GM21515 (cell line): Measurements from ENCODE around the gene JAK1.
"Not testable (repeated sequence)": the region's sequence is repeated elsewhere in the genome, so short reads cannot be mapped to it uniquely, and the experiment has no call there.

ENCODE experiments used
- ATAC-seq: cut with Tn5 transposase; IDR thresholded peaks from one replicate; pipeline ENCODE4 v1.9.1; 2021; ENCODE audit not compliant: unreplicated experiment

The JAK1 gene

DNA sequence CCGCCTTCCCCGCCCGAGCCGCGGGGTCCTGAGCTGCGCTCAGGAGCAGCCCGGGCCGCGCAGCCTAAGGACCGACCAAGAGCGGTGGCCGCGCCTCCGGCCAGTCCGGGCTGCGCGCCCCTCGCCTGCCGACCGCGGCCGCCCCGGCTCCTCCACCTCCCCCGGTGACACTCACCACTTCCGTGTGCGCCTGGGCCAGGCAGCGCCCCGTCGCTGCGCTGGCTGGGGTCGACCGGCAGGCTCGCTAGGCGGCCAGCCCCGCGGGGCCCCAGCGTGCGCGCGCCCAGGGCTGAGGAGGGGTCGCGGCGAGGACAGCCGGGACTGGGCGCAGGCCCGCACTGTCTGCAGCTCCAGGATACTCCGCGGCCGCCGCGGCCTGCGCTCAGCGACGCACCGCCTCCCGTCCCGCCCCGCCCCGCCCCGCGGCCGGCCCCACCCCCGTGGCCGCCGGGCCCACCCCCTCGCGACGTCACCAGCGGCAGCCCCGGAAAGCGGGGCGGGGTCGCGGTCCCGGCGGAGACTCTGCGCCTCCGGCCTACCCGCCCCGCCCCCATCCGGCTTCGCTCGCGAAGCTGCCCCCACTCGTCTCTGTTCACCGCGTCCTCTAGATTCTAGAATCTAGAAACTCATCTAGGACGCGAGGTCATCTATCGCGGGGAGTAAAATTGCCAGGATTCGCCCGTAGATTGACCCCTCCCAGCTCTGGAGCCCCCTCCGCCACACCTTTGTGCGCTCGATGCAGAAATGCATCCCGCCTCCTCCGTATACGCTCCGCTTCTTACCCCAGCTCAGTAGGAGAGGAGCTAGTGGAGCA is at the start of gene JAK1:
JAK1 (minus strand) TSS at position 392 of the 814 bp plus-strand sequence. CDS start 80,285 bp downstream, outside the sequence.
- peak; percentile 78 for ATAC-seq

DNA sequence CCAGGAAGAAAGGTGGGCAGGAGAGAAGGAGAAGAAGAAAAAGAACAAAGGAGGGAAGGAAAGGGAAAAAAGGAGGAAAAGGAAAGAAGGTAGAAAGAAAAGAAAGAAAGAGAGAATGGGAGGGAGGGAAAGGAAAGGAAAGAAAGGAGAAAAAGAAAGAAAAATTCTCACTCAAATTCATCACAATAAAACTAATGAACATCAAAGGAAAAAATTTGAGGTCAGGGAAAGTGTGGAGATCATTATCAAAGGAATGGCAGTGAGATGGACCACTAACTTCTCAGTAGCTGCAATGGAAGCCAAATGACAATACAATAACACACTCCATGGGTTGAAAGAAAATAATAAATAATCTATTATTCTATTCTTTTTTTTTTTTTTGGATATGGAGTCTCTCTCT is 48.0 kb upstream of the JAK1 start:
- no peak for ATAC-seq

GRCh38 chr1:65011983-65012382 is 45.6 kb upstream of the JAK1 start:
- no peak for ATAC-seq

- ATAC-seq: no peak
Observed at GRCh38 chr1:65009724-65010420, 43.5 kb upstream of the JAK1 start.

DNA sequence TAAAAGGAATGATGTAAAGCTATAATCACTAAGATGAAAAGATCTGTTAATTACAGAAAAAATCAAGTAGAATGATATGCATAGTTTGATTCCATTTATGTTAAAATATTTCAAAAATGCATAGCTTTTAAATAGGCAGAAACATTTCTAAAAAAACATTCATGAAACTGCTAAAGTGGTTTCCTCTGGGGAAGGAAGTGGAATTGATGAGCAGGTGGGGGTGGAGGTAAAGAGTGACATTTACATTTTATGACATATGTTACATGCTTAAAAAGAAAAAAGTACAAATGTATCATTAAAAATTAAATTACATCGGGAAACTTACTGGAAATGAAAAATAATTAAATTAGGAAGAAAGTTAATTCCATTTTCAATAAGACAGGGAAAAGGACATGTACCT is 42.8 kb upstream of the JAK1 start:
- no peak for ATAC-seq

DNA sequence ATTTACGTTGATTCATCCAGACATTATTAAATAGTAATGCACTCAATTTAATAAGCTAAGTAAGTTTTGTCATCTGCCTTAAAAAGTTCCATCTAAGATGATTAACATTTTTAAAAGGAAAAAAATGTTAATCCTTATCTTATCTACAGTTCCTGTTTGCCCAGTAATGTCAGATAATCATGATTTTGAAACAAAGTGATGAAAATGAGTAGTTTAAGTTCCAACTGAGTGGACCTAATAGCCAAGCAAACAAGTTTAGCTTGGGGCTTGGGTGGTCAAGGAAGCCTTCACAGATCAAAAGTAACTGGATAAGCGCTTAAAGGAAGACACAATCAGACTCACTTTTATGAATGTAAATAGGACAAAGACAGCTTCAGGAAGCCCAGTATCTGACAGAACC is 40.5 kb upstream of the JAK1 start:
- no peak for ATAC-seq

DNA sequence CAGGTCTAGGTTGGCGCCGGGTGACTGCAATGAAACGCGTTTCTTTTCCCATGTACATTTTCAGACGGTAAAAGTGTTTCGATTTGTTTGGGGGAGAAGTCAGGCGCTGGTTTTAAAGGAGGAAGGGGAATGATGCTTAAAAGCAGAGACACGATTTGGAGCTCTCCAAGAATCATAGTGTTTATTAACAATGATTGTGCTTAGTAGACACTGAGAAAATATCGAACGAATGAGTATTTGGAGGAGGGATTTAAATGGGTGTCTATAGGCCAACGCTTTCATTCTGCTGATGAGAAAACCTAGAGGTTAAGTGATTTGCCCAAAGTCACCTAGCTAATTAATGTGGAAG is 36.9 kb upstream of the JAK1 start:
- ATAC-seq: no peak

DNA sequence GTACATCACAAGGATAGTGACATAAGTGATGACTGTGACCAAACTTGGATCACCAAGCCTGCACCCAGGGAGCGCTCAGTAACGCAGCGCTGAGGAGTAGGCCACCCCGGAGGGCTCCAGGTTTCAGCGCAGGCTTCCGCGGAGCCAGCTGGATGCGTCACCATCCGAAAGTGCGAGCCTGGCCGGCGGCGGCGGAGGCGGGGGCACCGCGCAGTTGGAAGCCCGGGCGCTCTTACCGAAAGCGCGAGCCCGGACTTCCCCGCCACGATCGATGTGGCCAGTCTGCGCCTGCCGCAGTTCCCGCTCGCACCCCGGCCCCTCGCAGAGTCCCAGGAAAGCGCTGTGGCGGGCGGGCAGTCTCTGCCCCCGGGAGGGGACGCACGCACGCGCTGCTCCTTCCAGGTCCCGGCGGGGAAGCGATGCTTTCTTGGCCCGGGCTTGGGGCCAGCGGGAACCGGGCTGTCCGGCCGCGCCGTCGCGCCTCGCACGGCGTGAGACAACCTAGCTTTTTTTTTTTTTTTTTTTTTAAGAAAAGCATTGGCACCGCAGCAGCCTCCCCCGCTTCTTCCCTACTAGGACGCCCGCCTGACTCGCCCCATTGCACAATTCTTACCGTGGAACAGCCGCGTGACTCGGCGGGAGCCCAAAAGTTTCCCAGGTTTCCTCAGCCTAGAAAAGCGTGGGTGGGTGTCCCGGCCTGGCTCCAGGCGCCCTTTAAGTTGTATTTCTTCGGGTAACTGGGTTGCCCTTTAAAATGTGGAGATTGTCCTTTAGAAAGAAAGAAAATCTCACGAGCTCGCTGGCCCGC is 36.4 kb upstream of the JAK1 start:
- ATAC-seq: peak; percentile 81

DNA sequence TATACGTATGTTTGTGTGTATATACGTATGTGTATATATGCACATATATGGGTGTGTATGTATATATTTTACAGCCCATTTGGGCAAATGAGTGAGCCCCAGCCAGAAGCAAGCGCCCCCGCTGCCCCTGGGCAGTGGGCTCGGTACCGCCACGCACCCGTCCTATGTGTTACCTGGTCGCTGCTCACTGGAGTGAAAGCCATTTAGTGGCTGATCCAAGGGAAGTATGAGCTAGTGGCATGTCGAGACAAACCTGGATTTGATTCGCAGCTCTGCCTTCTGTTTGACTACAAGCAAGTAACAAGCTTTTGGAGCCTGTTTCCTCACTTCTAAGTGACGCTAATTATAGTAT is 35.8 kb upstream of the JAK1 start:
- ATAC-seq: no peak

DNA sequence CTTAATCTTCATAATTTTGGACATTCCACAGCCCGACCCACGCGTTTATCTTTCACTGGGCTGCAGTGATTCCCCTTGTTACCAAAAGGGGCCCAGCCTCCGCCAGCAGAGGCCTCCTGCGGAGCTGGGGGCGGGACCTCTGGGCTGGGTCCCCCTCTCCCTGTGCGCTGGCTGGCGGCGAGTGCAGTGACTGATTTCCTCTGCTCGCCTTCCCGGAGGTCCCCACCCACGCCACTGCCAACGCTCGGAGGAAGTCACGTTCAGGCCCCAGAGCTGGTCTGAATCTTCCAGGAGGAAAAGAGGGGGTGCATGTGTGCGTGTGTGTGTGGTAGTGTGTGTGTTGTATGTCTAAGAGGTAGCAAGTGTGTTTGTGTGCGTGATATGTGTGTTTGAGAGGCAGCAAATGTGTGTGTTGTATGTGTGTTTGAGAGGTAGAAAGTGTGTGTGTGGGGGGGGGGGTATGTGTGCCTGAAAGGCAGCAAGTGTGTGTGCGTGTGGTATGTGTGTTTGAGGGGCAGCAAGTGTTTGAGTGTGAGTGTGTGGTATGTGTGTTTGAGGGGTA is 35.0 kb upstream of the JAK1 start:
- no peak for ATAC-seq

DNA sequence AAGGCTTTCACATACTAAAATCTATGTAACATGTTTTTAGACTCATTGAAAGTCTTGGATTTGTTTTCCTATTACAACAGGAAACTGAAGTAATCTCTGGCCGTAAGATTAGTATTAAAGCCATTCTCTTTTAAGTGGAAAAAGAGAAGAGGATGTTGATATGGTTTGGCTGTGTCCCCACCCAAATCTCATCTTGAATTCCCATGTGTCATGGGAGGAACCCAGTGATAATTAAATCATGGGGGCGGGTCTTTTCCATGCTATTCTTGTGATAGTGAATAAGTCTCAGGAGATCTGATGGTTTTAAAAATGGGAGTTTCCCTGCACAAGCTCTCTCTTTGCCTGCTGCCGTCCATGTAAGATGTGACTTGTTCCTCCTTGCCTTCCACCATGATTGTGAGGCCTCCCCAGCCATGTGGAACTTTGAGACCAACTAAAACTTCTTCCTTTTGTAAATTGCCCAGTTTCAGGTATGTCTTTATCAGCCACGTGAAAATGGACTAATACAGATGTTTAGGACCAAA is 32.1 kb upstream of the JAK1 start:
- not testable (repeated sequence) for ATAC-seq

DNA sequence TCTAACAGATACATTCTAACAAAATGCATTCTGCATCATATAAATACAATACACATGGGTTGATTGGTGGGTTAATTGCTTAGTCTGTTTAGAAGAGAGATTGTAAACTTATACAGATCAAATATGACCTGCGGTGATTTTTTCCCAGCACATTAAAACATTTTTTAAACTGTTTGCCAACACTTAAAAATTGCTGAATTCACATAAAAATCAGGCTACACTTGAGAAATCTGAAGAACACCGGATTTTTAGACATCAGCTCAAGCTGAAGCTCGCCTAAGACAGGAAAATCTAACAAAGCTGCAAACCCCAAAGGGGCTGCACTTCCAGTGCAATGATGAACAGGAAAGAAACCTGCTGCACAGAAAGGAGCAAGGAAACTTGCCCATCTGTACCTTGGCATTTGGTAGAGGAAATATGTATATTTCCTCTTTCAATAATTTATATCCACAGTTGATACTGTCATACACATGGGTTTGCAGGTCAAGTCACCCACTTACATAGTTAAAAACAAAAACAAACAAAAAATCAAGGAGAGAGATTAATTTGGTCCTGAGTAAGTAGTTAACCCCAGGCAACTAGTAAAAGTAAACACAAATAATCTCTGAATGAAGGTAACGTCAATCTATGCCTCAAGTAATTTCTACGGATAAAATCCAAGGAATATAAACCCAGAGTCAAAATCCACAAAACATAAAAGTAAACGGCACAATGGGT is 30.4 kb upstream of the JAK1 start:
- no peak for ATAC-seq

DNA sequence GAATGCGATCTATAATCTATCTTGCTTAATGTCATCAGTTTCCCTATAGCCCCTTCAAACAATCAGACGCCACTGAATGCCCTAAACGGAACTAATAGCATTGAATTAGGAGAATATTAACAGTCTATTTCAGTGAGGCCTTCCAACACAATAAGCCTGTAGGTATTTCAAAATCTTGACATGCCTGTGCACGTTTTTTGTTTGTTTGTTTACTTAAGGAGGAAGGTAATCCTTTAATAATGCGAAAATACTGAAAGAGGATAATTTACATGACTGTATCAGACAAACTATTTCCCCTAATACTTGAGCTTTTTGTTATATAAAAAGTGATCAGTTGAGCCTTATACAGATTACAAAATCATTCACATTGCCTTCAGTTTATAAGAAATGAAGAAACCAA is 29.0 kb upstream of the JAK1 start:
- ATAC-seq: no peak

- peak; percentile 90 for ATAC-seq
Observed at GRCh38 chr1:64986903-64987871, 20.8 kb upstream of the JAK1 start.

- ATAC-seq: no peak
Observed at GRCh38 chr1:64984737-64985136, 18.4 kb upstream of the JAK1 start.

DNA sequence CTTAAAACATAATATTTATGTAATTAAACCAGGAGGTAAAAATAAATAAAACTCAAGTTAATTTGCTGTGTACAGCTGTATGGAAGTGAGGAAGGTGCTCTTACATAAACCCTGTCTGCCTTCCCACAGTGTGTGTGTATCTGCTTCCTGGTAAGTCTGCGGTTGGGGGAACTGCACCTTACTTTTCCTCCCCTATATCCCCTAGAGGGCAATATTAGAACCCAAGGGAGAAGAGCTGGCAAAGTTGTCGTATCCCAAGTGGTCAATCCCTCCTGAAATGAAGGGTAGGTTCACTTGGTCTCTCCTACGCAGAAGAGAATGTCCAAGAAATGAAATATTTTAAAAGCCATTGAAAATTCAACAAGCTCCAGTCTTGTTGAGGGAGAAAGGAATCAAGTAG is 17.8 kb upstream of the JAK1 start:
- ATAC-seq: no peak

DNA sequence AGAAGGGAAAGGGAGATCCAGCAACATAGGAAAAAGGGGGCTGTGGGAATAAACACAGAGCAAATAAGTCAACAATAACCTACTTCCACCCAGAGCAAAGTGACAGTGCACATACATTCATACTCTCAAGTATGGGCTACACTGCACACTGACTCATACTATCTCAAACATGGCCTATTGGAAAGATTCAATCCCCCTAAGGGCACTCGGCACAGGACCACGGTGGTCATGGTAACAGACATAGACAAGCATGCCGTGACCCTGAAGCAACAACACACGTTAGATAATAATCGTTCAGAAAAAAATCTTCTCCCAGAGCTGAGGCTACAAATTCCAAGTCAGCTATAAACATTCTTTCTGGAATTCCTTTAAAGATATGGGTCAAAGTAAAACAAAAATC is 16.8 kb upstream of the JAK1 start:
- ATAC-seq: no peak

DNA sequence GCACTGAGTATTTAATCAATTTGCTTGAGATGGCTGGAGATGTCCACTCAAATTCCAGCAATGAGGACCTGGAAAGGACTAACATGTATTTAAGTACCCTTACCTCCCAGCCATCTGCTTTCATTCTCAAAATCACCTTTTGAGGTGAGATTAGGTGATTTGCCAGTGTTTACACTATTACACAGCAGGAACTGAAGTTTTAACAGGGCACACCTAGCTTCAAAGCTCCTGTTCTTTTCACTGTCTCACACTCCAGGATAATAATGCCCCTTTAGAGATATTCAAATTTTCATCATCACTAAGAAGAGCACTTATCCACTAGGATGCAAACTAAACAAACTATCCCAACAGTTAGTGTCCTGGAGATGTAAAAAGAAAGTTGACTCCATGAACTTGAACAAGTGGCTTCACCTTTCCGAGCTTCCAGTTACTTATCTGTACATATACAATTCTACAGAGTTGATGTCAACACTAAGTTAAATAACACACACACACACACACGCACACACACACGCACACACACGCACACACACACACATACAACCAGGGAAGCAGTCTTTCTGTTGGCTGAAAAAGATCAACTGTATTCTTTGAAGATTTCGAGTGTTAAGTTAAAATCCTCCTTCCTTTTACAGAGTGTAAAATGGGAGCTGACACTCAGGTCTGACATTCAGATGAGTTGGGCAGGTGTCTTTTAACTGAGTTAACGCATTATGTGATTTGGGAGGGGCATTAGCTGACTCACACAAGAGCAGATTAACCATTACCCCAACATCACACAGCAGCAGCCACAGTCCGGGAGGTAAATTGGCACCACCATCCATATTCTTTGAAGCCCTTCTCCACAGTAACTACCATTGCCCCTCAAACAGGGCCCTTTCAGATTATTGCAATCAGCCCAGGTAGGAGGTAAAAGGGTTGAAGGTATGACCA is 15.5 kb upstream of the JAK1 start:
- no peak for ATAC-seq
